ACHN (cell line): ENCODE results near the gene TNFAIP8L3.

Source experiments
- DNase-seq: peaks from one replicate; pipeline ENCODE4 v3.0.0-alpha.2; 2015
- in situ Hi-C: cut with HindIII; loops from 2 replicates; pipeline ENCODE4 v1.10.0; 2017; ENCODE audit warnings: low sequenced_read_pairs, low pct_ligation_motif_present, low pct_unique_long_range_greater_than_20kb

TNFAIP8L3 gene

DNA sequence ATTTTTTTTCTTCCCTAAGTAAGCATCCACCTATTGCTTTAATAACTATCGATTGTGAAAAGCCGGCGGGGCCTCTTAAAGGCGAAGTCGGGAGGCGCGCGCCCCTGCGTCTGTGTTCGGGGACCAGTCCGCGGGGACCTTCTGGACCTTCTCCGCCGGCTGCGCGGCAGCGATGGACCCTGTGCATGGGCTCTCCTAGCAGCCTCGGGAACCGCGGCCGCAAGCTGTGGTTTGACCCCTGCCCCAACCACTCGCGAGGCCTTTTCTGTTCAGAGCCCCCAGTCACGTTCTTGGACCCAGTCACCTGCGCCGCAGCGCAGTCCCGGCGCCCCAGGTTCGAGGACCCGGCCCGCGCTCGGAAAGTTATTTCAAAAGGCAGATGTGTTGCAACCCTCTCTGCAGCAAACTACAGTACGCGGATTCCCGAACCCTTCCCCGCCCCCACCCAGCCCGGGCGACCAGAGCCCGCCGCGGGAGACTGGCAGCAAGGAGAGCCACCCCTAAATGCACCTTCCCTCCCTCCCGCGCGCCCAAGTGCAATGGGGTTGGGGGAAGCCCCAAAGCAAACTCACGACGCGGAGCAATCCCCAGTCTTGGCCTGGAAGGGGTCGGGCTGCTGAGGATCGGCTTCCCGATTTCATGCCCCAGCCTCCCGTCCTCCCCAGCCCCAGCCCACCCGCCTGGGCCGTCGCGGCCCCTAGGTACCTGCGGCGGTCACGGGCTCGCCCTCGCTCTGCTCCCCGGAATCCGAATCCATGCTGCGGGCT, 684 bp downstream of the TNFAIP8L3 start:
- in situ Hi-C loops: no loop called here
- no peak for DNase-seq

DNA sequence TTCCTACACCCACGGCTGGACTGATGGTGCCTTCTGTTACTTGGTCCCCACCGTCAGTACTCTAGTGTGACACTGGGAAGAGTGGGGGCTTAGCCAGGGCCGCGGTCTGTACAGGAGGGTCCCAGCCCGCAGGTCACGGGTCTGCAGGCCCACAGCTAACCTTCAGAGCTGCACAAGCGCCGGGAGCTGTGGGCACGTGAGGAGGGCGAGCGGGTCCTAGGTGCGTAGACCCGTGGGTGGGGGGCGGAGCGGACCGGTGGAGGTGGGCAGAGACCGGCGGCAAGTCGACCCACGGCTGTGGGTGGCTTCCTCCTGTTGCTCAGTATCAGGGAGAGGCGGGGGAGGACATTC, 1.2 kb downstream of the TNFAIP8L3 start:
- in situ Hi-C loops: no loop called here
- DNase-seq: no peak

DNA sequence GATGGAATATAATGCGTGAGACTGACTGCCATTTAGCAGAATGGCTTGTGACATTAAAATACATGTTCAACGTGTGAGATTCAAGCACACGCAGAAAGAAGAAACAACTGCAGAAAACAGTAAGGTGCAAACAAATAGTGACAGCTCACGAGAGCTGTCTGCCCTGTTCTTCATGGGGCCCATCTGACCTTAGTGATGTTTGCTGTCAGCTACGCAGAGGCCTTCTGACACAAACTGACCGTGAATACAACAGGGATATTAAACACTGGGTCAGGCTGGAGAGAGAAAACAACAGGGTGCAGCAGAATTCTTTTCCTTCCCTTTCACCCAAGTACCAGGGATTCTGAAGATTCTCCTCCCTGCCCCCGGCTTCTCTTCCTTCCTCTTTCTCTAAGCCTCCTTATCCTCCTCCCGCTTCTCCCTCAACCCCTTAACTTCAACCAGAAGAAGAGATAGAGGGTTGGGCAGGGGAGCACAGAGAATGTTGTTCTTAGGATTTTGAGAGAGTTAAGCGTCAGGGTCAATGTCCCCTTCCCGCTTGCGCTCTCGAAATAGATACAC, 2.1 kb downstream of the TNFAIP8L3 start:
- in situ Hi-C loops: no loop called here
- DNase-seq: no peak

DNA sequence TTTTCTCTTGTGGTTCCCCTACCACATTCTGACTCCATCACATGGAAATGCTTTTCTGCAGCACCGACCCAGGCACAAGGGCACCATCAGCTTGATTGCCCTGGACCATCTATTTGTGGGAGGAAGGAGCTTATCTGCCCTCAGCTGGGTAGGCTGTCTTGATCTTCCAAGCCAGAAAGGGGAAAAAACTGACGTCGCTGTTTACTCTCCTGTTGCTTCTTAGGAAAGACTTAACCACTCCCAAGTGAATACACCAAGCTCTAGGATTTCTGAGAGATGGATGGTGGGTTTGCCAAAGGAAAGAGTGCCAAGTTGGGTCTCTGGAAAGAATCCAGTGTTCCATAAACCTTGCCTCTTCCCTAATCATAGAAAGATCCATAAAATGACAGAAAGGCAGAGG, 4.0 kb downstream of the TNFAIP8L3 start:
- in situ Hi-C loops: no loop called here
- no peak for DNase-seq

DNA sequence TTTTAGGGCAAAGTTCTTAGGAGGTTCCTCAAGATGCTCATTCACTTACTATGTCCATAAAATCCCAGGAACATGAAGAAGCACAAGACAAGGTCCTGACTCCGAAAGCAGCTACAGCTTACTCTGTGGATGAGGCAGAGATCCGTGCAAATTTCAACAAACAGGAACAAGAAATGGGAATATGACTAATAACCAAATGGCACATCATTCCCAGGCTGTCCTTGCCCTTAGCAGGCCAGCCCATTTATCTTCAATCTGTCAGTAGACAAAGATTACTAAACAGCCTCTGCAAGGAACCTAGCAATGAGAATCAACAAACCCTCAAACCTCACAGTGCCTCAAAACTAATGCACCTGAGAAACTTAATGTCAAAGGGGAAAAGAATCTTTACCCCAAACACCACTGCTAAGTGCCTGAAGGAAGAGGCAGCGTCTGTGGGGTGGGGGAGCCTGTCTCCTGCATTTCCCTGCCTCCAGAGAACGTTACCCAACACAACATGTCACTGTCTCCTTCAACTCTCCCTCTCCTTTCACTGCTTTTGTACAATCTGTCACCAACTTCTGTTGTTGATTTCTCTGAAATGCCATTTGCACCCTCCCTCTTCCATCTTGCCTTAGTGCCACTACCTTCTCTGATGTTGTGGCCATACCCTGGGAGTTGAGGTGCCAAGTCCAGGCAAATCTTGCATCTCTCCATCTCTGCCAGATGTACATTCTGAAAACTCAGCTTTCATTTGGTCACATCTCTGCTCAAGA, 4.8 kb downstream of the TNFAIP8L3 start:
- DNase-seq: no peak
- in situ Hi-C loops: no loop called here

DNA sequence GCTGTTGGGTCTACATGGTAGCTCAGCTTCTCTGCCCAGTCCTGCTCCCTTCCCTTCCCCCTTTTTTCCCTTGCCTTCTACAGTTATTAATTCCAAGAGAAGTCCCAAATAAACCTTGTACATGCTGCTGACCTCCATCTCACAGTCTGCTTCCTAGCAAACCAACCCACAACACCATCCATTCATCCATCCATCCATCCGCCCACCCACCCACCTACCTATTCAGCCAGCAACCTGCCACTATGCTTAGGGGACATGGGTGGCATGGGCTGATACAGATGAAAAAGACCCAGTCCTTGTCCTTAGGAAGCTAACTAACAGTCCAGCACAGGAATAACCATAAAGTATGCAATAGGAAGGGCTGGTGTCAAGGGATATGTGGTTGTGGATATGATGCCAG, 5.7 kb downstream of the TNFAIP8L3 start:
- no peak for DNase-seq
- in situ Hi-C loops: no loop called here

DNA sequence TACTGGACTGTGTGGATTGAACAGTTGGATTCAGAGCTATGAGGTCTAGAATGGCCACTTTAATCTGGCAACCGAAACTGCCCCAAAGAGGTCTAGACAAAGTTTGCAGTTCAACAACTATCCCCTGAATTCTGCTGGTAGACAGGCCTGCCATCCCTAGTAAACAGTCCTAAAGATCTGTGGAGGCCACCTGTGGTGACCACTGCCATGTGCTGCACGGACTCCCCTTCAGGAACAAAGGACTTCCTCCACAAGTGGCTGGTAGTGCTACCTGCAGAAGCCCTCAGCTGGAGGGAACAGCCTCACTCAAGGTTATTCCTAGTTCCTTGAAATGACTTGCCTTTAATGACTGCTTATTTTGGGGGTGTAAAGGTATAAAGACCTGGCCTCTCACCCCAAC, 6.1 kb downstream of the TNFAIP8L3 start:
- in situ Hi-C loops: no loop called here
- DNase-seq: no peak

DNA sequence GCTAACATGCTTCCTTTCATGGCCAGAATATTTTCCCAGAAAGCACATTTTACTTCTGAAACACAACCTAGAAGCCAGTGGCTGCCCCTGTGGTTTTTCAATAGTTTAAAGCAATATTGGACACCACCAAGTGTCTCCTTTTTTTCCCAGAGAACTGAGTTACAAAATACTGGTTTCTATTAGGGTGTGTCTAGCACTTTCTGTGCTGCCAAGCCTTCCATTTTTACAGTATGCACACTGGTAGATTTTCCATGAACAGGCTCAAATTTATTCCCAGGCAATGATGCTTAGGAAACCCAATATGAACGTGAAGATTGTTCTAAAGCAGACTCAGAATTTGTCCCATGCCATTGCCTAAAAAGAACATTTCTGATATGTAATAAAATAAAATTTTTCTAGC, 7.2 kb downstream of the TNFAIP8L3 start:
- no peak for DNase-seq
- in situ Hi-C loops: no loop called here

DNA sequence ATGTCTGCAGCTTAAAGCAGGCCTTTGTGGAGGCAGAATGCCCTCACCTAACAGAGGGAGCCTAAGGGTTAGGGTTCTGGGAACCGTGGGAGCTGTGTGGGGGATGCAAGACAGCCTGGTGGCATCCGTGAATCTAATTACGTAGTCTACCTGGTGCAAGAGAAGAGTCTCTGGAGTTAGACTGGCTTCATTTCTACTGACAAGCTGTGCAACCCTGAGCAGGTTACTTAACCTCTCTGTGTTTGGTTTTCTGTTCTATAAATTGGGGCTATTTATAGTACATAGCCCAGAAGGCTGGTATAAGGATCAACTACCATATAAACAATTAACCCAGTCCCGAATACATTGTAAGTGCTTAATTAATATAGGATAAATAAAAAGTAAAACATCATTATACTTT, 8.3 kb downstream of the TNFAIP8L3 start:
- in situ Hi-C loops: no loop called here
- DNase-seq: no peak

DNA sequence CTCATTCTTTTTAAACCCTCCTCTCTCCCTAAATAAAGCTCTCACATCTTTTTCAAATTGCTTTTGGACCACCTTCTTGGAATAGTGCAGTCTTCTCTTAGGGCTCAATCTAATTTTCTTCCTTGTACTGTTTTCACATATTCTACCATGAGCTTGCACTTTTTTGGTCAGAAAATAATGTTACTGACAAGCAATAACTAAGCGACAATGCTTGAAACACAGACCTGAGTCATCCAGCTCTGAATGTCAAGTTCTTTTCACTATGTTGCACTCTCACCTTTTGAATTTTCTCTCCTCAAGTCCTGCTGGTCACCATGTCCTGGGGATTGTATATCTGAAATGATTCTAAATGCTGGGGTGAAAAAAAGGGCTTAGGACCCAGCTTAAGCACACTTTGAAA, 8.9 kb downstream of the TNFAIP8L3 start:
- no peak for DNase-seq
- in situ Hi-C loops: no loop called here

DNA sequence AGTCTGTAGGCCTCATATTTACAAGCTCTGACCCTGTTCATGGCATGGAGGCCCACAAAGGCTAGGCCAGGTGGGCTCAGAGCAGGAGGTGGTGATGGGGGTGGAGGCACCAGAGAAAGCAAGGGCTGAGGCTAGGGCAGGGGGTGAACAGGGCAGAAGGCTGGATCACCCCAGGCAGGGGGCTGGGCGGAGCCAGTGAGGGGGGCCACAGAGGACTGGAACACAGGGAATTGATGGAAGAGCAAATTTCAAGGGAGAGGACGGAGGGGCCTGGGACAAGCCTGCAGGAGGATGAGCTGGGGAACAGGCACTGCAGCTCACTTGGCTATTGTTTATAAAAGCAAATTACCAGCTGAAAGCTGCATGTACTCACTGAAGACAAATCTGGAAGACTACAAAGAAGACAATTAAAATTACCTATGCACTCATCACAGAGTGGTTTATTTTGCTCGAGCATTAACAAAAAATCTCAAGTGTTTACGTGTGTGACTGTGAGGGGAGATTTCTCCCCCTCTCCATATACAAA, 11.0 kb downstream of the TNFAIP8L3 start:
- in situ Hi-C loops: no loop called here
- DNase-seq: no peak

DNA sequence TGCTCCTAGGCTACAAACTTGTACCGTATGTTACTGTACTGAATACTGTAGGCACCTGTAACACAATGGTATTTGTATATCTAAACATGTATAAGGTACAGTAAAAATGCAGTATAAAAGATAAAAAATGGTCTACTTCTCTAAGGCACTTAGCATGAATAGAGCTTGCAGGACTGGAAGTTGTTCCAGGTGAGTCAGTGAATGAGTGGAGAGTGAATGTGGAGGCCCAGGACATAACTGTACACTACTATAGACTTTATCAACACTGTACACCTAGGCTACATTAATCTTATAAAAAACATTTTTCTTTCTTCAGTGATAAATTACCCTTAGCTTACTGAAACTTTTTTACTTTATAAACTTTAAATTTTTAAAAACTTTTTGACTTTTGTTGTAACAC, 12.5 kb downstream of the TNFAIP8L3 start:
- DNase-seq: no peak
- in situ Hi-C loops: no loop called here

DNA sequence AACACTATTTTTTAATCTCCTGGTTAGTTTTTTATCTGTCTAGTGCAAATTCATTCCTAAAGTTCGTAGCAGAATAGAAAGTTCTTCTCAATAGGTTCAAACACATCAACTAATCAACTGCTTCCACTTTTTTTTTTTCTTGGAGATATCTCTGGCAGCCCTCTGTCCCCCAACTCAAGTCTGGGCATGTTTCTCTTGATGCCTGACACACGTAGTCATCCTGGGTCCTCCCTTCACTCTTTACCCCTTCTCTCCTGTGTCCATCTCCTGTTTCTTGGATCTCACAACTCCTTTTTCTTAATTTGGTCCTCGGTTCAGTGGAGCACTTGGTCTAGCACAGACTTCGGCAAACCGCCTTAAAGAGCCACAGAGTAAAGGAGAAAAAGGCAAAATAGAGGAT, 14.4 kb downstream of the TNFAIP8L3 start:
- in situ Hi-C loops: no loop called here

DNA sequence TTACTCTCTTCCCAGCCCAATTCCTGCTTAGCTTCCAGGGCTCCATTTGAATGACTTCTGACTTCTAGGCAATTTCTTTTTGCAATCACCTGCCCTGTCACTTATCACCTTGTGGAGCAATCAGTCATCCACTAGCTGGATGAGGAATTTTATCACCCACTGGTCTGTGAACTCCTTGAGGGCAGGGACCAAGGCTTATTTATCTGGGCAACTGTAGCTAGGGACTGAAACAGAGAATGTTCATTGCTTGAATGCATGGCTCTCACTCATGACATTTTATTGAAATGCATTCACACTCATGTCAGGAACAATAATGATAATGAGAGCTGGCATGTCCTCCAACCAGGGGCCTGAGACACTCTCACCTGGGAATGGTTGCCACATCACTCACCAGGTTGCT, 15.5 kb downstream of the TNFAIP8L3 start:
- in situ Hi-C loops: no loop called here
- no peak for DNase-seq

More for the DNA sequence above, 14.4 kb downstream of the TNFAIP8L3 start:
- DNase-seq: no peak

DNA sequence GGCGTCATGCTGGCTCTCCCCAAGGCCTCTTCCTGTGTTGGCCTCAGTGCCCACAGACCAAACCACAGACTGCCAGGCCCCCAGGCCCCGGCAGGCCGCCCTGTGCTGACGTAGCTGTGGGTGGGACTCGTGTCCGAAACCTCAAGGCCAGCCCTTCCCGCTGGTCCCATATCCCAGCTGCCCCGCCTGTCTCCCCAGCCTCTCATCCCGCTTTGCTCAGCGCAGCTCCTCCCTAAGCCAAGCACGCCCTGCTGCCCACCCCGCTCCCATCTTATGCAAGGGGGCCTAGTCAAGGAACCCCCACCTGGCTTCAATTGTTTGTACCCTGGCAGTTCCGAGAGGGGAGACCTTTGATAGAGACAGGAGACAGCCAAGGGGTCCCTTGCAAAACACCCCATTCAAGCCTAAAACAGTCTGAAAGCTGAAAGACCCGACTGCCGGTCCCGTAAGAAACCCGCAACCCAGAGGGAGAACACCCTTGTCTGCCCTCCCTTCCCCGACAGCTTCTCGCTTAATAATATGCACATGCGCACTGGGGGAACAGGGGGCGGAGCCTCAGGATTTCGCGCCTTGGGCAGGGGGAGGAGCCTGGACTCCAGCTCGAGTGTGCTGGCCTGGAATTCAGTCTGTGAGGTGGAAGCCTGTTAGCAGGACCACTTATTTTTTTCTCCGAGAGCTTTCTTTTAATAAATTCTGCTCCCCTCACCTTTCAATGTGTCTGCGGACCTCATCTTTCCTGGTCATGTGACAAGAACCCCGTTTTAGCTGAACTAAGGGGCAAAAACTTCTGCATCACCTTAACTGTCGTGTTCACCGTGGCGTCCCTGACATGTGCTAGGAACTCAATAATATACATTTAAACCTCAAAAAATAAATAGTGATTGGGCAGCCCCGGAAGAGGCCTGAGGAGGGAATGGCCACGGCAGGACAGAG, 17.2 kb downstream of the TNFAIP8L3 start:
- DNase-seq: no peak
- in situ Hi-C loops: no loop called here

DNA sequence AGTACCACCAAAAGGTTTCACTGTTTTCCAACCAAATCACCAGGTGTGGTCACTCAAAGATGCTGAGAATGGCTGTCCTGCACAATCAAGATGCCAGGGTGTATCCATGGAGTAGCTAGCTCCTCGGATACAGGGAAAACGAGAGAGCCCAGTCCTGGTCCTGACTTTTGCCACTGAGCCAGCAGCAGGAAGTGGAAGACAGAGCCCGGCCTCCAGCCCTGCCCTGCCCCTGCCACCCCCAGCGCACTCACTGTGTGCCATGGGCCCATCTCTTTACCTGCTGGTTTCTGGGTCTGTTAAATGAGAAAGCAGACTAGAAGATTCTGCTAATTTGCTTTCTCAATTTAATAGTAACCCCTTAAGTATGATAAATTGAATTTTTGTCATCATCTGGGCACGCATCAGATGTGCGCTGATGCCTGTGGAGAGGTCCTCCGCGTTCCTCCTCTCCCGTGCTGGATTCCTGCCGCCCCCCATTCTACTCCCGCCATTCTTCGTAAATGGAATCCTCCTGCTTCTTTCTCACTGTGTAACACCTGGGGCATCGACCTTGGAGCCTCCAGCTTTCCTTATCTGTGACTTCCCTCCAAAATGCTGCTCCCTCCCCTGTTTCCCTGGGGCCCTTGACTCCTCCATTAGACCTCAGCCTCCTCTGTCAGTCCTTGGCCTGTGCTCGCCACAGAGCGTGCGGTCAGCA, 18.0 kb downstream of the TNFAIP8L3 start:
- in situ Hi-C loops: no loop called here
- no peak for DNase-seq

DNA sequence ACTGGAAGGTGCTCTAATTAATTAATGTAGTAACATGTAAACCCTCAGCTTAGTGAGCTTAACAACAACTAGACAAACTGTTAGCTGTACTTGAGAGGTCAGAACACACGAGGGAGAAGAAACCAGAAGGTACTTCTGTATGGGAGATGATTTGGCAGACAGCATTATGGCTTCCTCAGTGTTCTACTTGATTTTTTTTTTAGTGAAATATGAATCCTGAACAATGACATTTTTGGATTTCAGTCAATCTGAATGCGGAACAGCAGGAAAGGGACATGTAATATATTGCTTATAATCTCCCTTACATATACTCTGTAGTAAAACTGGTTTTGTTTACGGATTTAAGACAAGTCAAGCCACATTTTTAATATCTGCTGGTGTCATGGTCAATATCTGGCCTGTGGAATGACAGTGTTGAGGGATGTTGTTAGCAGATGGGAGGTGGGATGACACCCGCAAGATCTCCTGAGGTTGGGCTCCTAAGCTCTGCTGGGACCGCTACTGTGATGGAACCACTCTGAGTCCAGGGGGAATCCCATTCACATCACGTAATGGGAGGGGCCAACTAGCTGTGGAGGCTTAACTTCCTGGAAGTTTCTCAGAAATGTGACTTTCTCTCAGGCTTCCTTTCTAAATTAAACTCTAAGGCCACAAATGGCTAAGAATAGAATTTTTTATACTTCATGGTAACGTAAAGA, 18.7 kb downstream of the TNFAIP8L3 start:
- in situ Hi-C loops: no loop called here
- no peak for DNase-seq

DNA sequence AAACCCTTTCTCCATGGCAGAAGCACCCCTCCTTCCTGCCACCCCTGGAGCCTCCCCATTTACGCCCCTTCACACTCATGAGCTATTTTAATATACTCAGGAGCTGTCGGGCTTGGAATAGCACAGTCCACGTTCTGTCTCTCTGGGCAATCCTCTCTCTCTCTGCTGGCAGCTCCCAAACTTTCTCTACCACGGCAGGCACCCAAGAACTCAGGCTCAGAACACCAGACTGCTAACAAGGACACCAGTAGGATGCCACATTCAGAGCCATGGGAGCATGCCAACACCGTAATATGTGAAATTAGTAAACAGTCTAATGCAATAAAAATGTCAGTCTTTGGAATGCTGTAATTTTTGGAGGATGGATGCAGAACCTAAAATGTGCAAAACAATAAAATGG, 19.3 kb downstream of the TNFAIP8L3 start:
- no peak for DNase-seq
- in situ Hi-C loops: no loop called here
